Measurements from ENCODE around the gene SNX4. TPM values are rescaled to one million over a fixed set of nuclear protein-coding genes. Genes with fewer than 3 reads are reported as not detected.
"Not testable (repeated sequence)": the region's sequence is repeated elsewhere in the genome, so short reads cannot be mapped to it uniquely, and the experiment has no call there.

SNX4 gene
- 10 to 100 TPM; 65.5 to 81.0 (median 71.2) TPM for polyA plus RNA-seq (ENCODE audit: insufficient read length in 4 of 4)

- DNase-seq (ENCODE audit: low read depth in 4 of 4, low spot score in 3 of 4), result peak; percentile 83 to 87 (median 86)
Measured at GRCh38 chr3:125519678-125520562, at the start of gene SNX4. Gene SNX4, minus strand, starts transcription at chr3:125520202. Its CDS starts 30 bp downstream, at chr3:125520172.

- DNase-seq (ENCODE audit: low read depth in 4 of 4, low spot score in 3 of 4), result no peak
Measured at GRCh38 chr3:125556314-125556713, 36.3 kb upstream of the SNX4 start.

- no peak for DNase-seq (ENCODE audit: low read depth in 4 of 4, low spot score in 3 of 4)
Measured at GRCh38 chr3:125552401-125552800, 32.4 kb upstream of the SNX4 start.

GRCh38 chr3:125528920-125529319 lies 8.9 kb upstream of the SNX4 start:
- no peak for DNase-seq (ENCODE audit: low read depth in 4 of 4, low spot score in 3 of 4)

DNA sequence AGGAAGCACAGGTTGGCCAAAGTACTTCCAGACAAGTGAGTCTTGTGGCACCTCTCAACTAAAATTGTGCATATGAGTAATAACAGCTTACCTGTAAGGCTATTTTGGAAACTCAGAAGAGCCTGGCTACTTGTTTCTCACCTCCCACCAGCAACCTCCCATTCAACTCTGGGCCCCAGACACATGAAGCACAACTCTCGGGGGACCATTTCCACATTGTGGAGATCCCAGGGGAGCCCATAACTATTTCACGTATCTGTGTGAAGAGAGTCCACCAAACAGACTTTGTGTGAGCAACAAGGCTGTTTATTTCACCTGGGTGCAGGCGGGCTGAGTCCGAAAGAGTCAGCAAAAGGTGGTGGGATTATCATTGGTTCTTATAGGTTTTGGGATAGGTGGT lies 5.2 kb upstream of the SNX4 start:
- DNase-seq (ENCODE audit: low read depth in 4 of 4, low spot score in 3 of 4), result no peak

DNA sequence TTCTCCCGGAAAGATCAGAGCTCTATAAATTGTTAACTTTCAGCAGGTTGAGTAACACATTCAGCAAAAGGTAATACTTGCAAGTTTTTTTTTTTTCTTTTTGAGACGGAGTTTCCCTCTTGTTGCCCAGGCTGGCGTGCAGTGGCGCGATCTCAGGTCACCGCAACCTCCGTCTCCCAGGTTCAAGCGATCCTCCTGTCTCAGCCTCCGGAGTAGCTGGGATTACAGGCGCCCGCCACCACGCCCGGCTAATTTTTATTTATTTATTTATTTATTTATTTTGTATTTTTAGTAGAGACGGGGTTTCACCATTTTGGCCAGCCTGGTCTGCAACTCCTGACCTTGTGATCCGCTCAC lies 539 bp upstream of the SNX4 start:
- not testable (repeated sequence) for DNase-seq (ENCODE audit: low read depth in 4 of 4, low spot score in 3 of 4)

- DNase-seq (ENCODE audit: low read depth in 4 of 4, low spot score in 3 of 4), result no peak
Measured at GRCh38 chr3:125515421-125515820, 4.6 kb downstream of the SNX4 start.

DNA sequence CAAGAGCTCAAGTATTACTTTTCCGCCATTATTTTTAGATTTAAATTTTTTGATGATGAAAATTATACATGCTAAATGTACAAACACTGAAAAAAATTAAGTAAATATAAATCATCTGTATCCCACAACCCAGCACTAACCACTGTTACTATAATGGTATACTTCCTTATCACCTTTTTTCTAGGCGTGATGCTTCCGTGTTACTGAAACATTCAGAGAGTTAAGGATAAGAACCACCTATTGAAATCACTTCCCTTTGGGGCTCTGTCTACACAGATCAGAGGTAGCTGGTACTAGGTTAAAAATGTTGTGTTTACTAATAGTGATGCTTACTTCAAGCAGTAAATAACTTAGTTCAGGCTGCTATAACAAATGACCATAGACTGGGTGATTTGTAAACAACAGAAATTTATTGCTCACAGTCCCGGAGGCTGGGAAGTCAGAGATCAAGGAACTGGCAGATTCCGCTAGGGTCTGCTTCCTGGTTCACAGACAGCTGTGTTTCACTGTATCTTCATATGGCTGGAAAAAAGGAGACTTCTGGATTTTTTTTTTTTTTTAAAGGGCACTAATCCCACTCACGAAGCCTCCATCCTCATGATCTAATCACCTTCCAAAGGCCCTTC lies 6.4 kb downstream of the SNX4 start:
- DNase-seq (ENCODE audit: low read depth in 4 of 4, low spot score in 3 of 4), result no peak

DNA sequence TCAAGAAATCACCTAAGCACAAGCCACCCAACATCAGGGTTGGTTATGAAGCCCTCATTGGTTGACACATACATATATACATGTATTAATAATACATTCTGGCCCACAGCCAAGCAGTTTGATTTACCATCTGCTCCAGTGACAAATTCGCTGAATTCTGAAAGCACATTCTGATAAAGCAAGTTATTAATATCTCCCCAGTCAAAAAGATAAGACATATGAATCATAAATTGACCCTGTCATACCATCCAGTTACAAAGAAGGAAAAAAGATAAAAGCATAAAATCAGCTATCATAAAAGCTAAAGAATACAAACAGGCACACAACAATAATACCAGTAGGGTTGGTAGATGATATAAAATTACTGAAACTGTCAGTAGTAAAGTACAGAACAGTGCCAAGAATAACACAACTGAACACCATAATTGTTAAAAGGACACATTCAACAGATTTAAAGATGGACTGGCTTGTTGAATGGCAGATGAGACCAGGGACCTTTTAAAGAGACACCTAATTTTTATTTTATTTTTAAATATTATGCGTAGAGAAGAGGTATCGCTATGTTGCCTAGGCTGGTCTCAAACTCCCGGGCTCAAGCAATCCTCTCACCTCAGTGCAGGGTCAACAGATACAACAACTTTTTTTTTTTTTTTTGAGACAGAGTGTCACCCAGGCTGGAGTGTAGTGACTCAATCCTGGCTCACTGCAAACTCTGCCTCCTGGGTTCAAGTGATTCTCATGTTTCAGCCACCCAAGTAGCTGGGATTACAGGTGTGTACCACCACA lies 7.7 kb downstream of the SNX4 start:
- no peak for DNase-seq (ENCODE audit: low read depth in 4 of 4, low spot score in 3 of 4)

GRCh38 chr3:125511420-125512118 lies 8.4 kb downstream of the SNX4 start:
- no peak for DNase-seq (ENCODE audit: low read depth in 4 of 4, low spot score in 3 of 4)

GRCh38 chr3:125507128-125507527 lies 12.9 kb downstream of the SNX4 start:
- DNase-seq (ENCODE audit: low read depth in 4 of 4, low spot score in 3 of 4), result no peak

GRCh38 chr3:125498630-125499029 lies 21.4 kb downstream of the SNX4 start:
- DNase-seq (ENCODE audit: low read depth in 4 of 4, low spot score in 3 of 4), result no peak

DNA sequence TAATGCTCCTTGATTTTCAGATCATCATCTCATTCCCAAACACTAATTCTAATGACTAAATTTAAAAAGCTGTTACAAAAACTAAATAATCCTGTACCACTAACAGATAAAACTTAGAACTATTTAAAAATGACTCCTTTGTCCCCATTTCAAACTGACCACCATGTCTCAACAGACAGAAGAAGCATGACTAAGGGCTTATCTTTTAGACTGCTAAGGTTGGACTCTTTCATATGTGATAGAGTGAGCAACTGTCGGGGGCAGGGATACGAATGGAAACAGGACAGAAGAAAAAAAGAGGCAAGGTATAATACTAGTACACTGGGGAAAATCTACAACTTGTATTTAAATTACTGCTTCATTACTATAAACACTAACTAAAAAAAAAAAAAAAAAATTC lies 23.3 kb downstream of the SNX4 start:
- DNase-seq (ENCODE audit: low read depth in 4 of 4, low spot score in 3 of 4), result no peak

DNA sequence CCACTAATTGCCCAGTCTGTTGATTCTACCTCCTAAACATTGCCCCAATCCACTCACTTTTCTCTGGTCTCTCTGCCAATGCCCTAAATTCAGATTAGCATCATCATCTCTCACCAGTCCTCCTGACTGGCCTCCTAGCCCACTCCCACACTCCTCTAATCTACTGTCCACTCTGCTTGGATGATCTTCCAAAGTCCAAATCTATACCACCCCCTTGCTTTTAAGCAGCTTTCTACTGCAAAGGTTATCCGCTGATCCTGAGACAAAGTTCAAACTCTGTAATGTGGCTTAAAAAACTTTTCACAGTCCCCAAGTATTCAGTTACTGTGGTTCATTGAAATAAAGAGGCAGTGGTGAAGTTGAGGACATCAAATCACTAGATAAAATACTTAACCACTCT lies 37.6 kb downstream of the SNX4 start:
- DNase-seq (ENCODE audit: low read depth in 4 of 4, low spot score in 3 of 4), result no peak

GRCh38 chr3:125481786-125482185 lies 38.2 kb downstream of the SNX4 start:
- no peak for DNase-seq (ENCODE audit: low read depth in 4 of 4, low spot score in 3 of 4)

DNA sequence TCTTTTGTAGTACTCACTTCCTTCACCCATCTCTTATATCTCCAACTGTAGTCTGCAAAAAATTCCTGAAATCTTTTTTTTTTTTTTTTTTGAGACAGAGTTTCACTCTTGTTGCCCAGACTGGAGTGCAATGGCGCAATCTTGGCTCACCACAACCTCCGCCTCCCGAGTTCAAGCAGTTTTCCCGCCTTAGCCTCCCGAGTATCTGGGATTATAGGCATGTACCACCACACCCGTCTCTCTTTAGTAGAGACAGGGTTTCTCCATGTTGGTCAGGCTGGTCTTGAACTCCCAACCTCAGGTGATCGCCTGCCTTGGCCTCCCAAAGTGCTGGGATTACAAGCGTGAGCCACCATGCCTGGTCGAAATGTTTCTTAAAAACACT lies 38.6 kb downstream of the SNX4 start:
- DNase-seq (ENCODE audit: low read depth in 4 of 4, low spot score in 3 of 4), result not testable (repeated sequence)

GRCh38 chr3:125480656-125481374 lies 39.2 kb downstream of the SNX4 start:
- no peak for DNase-seq (ENCODE audit: low read depth in 4 of 4, low spot score in 3 of 4)

- DNase-seq (ENCODE audit: low read depth in 4 of 4, low spot score in 3 of 4), result no peak
Measured at GRCh38 chr3:125479091-125479490, 40.9 kb downstream of the SNX4 start.

GRCh38 chr3:125478326-125478725 lies 41.7 kb downstream of the SNX4 start:
- DNase-seq (ENCODE audit: low read depth in 4 of 4, low spot score in 3 of 4), result no peak

DNA sequence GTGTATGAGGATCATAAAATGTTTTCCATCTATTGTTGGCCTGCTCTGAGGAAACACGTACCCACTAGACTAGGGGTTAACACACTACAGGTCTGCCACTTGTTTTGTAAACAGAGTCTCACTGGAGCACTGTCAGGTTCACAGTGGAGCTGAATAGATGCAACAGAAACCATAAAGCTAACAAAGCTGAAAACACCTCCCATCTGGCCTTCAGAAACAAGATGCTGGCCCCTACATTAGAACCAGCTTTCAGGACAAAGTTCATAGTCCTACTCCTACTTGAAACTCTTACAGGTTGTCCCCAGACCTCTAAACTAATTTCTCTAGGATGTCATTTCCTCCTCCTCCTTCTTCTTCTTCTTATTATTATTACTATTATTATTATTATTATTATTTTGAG lies 42.3 kb downstream of the SNX4 start:
- DNase-seq (ENCODE audit: low read depth in 4 of 4, low spot score in 3 of 4), result no peak
